ENCODE results near the gene APPL1.

APPL1 gene

GRCh38 chr3:57256844-57257243 is 29.3 kb downstream of the APPL1 start:
- H4K91ac ChIP-seq (ENCODE audit: low read depth, low read length) = no peak overlapping the region
- WGBS (ENCODE audit: extremely low coverage, insufficient coverage, insufficient read length) = no CpG with 5 or more reads among the region's 3 CpGs

GRCh38 chr3:57257678-57258077 is 30.1 kb downstream of the APPL1 start:
- Histone ChIP-seq H3K79me2 (ENCODE audit: control insufficient read depth, insufficient read depth, low read length, poor library complexity) (no peaks in the 10 kb centered on the region), H3K14ac (ENCODE audit: low read length) (no peak overlapping the region), H3K36me3 (ENCODE audit: control insufficient read depth in 1 of 2, insufficient read depth in 2 of 2, low read length in 2 of 2) (peaks cover 7 to 13% of the 10 kb centered on the region in 2 experiments), H3K79me1 (ENCODE audit: low read length) (no peaks in the 10 kb centered on the region), H4K12ac (ENCODE audit: low read depth, low read length) (no peak overlapping the region), H2BK5ac (ENCODE audit: low read depth, low read length, poor library complexity) (no peak overlapping the region), H3K9ac (ENCODE audit: low read length) (no peak overlapping the region), H2BK120ac (ENCODE audit: insufficient read depth, low read length, poor library complexity) (no peak overlapping the region), H4K91ac (ENCODE audit: low read depth, low read length) (no peak overlapping the region), H3K4ac (ENCODE audit: low read depth, low read length) (no peak overlapping the region), H3K23ac (ENCODE audit: low read length) (no peak overlapping the region), H3K4me3 (ENCODE audit: low read depth, low read length) (no peak overlapping the region), H2BK12ac (ENCODE audit: low read length) (no peak overlapping the region), H3K27me3 (ENCODE audit: insufficient read depth, low read length) (no peaks in the 10 kb centered on the region), H3K18ac (ENCODE audit: low read length) (no peak overlapping the region), H2AK5ac (ENCODE audit: low read length) (no peak overlapping the region), H3K27ac (ENCODE audit: low read depth, low read length) (no peak overlapping the region), H3K9me3 (ENCODE audit: insufficient read depth, low read depth, low read length) (no peaks in the 10 kb centered on the region), H3K4me2 (ENCODE audit: low read length) (no peak overlapping the region), H3K4me1 (ENCODE audit: control insufficient read depth in 1 of 2, insufficient read depth in 2 of 2, low read length in 2 of 2) (no peaks in the 10 kb centered on the region), H4K8ac (ENCODE audit: low read depth, low read length) (no peak overlapping the region), H2AFZ (ENCODE audit: insufficient read depth, low read length, poor library complexity) (no peak overlapping the region)
- no peak for DNase-seq

More at GRCh38 chr3:57256844-57257243, 29.3 kb downstream of the APPL1 start:
- DNase-seq = no peak
- no peaks in the 10 kb centered on the region for H3K79me1 ChIP-seq (ENCODE audit: low read length)
- H2AFZ ChIP-seq (ENCODE audit: insufficient read depth, low read length, poor library complexity) = no peak overlapping the region
- no peak overlapping the region for H3K23ac ChIP-seq (ENCODE audit: low read length)
- H3K4me3 ChIP-seq (ENCODE audit: low read depth, low read length) = no peak overlapping the region
- H3K14ac ChIP-seq (ENCODE audit: low read length) = no peak overlapping the region
- no peaks in the 10 kb centered on the region for H3K9me3 ChIP-seq (ENCODE audit: insufficient read depth, low read depth, low read length)
- no peak overlapping the region for H3K18ac ChIP-seq (ENCODE audit: low read length)
- peaks cover 7 to 13% of the 10 kb centered on the region in 2 experiments for H3K36me3 ChIP-seq (ENCODE audit: control insufficient read depth in 1 of 2, insufficient read depth in 2 of 2, low read length in 2 of 2)
- no peaks in the 10 kb centered on the region for H3K79me2 ChIP-seq (ENCODE audit: control insufficient read depth, insufficient read depth, low read length, poor library complexity)
- H3K9ac ChIP-seq (ENCODE audit: low read length) = no peak overlapping the region
- H3K4me2 ChIP-seq (ENCODE audit: low read length) = no peak overlapping the region
- H3K27me3 ChIP-seq (ENCODE audit: insufficient read depth, low read length) = no peaks in the 10 kb centered on the region
- H2AK5ac ChIP-seq (ENCODE audit: low read length) = no peak overlapping the region
- no peak overlapping the region for H2BK120ac ChIP-seq (ENCODE audit: insufficient read depth, low read length, poor library complexity)
- H4K12ac ChIP-seq (ENCODE audit: low read depth, low read length) = no peak overlapping the region
- H3K27ac ChIP-seq (ENCODE audit: low read depth, low read length) = no peak overlapping the region
- no peaks in the 10 kb centered on the region for H3K4me1 ChIP-seq (ENCODE audit: control insufficient read depth in 1 of 2, insufficient read depth in 2 of 2, low read length in 2 of 2)
- no peak overlapping the region for H2BK5ac ChIP-seq (ENCODE audit: low read depth, low read length, poor library complexity)
- no peak overlapping the region for H2BK12ac ChIP-seq (ENCODE audit: low read length)
- no peak overlapping the region for H4K8ac ChIP-seq (ENCODE audit: low read depth, low read length)
- H3K4ac ChIP-seq (ENCODE audit: low read depth, low read length) = no peak overlapping the region

- peaks cover 7 to 14% of the 10 kb centered on the region in 2 experiments for H3K36me3 ChIP-seq (ENCODE audit: control insufficient read depth in 1 of 2, insufficient read depth in 2 of 2, low read length in 2 of 2)
- no peaks in the 10 kb centered on the region for H3K79me2 ChIP-seq (ENCODE audit: control insufficient read depth, insufficient read depth, low read length, poor library complexity)
- no peak overlapping the region for H4K12ac ChIP-seq (ENCODE audit: low read depth, low read length)
- H3K14ac ChIP-seq (ENCODE audit: low read length) = no peak overlapping the region
- WGBS (ENCODE audit: extremely low coverage, insufficient coverage, insufficient read length) = no CpG with 5 or more reads among the region's 4 CpGs
- H2BK120ac ChIP-seq (ENCODE audit: insufficient read depth, low read length, poor library complexity) = no peak overlapping the region
- no peaks in the 10 kb centered on the region for H3K4me1 ChIP-seq (ENCODE audit: control insufficient read depth in 1 of 2, insufficient read depth in 2 of 2, low read length in 2 of 2)
- no peak overlapping the region for H3K9ac ChIP-seq (ENCODE audit: low read length)
- no peak overlapping the region for H3K23ac ChIP-seq (ENCODE audit: low read length)
- H4K8ac ChIP-seq (ENCODE audit: low read depth, low read length) = no peak overlapping the region
- no peak overlapping the region for H3K4me3 ChIP-seq (ENCODE audit: low read depth, low read length)
- no peak overlapping the region for H4K91ac ChIP-seq (ENCODE audit: low read depth, low read length)
- no peak overlapping the region for H2BK5ac ChIP-seq (ENCODE audit: low read depth, low read length, poor library complexity)
- H3K79me1 ChIP-seq (ENCODE audit: low read length) = no peaks in the 10 kb centered on the region
- no peak overlapping the region for H3K4ac ChIP-seq (ENCODE audit: low read depth, low read length)
- H3K27me3 ChIP-seq (ENCODE audit: insufficient read depth, low read length) = no peaks in the 10 kb centered on the region
- no peak for DNase-seq
- no peak overlapping the region for H3K18ac ChIP-seq (ENCODE audit: low read length)
- no peak overlapping the region for H2AFZ ChIP-seq (ENCODE audit: insufficient read depth, low read length, poor library complexity)
- no peak overlapping the region for H3K4me2 ChIP-seq (ENCODE audit: low read length)
- no peak overlapping the region for H2AK5ac ChIP-seq (ENCODE audit: low read length)
- no peak overlapping the region for H3K27ac ChIP-seq (ENCODE audit: low read depth, low read length)
- no peak overlapping the region for H2BK12ac ChIP-seq (ENCODE audit: low read length)
- H3K9me3 ChIP-seq (ENCODE audit: insufficient read depth, low read depth, low read length) = no peaks in the 10 kb centered on the region
Measured at GRCh38 chr3:57261119-57261518, 33.6 kb downstream of the APPL1 start.

- Histone ChIP-seq H2AK5ac (ENCODE audit: low read length) (no peak overlapping the region), H3K4ac (ENCODE audit: low read depth, low read length) (no peak overlapping the region), H2BK120ac (ENCODE audit: insufficient read depth, low read length, poor library complexity) (no peak overlapping the region), H3K27me3 (ENCODE audit: insufficient read depth, low read length) (no peaks in the 10 kb centered on the region), H2BK12ac (ENCODE audit: low read length) (no peak overlapping the region), H3K36me3 (ENCODE audit: control insufficient read depth in 1 of 2, insufficient read depth in 2 of 2, low read length in 2 of 2) (peaks cover 7 to 13% of the 10 kb centered on the region in 2 experiments), H3K9ac (ENCODE audit: low read length) (no peak overlapping the region), H4K91ac (ENCODE audit: low read depth, low read length) (no peak overlapping the region), H3K4me3 (ENCODE audit: low read depth, low read length) (no peak overlapping the region), H3K4me1 (ENCODE audit: control insufficient read depth in 1 of 2, insufficient read depth in 2 of 2, low read length in 2 of 2) (no peaks in the 10 kb centered on the region), H4K8ac (ENCODE audit: low read depth, low read length) (no peak overlapping the region), H3K14ac (ENCODE audit: low read length) (no peak overlapping the region), H2AFZ (ENCODE audit: insufficient read depth, low read length, poor library complexity) (no peak overlapping the region), H4K12ac (ENCODE audit: low read depth, low read length) (no peak overlapping the region), H3K79me2 (ENCODE audit: control insufficient read depth, insufficient read depth, low read length, poor library complexity) (no peaks in the 10 kb centered on the region), H3K23ac (ENCODE audit: low read length) (no peak overlapping the region), H3K79me1 (ENCODE audit: low read length) (no peaks in the 10 kb centered on the region), H3K27ac (ENCODE audit: low read depth, low read length) (no peak overlapping the region), H3K4me2 (ENCODE audit: low read length) (no peak overlapping the region), H2BK5ac (ENCODE audit: low read depth, low read length, poor library complexity) (no peak overlapping the region), H3K18ac (ENCODE audit: low read length) (no peak overlapping the region), H3K9me3 (ENCODE audit: insufficient read depth, low read depth, low read length) (no peaks in the 10 kb centered on the region)
- no CpG with 5 or more reads among the region's 3 CpGs for WGBS (ENCODE audit: extremely low coverage, insufficient coverage, insufficient read length)
- DNase-seq = no peak
Measured at GRCh38 chr3:57261929-57262328, 34.4 kb downstream of the APPL1 start.

Data from trophoblast cell (in vitro differentiated cells and primary cell).